CD14-positive monocyte (primary cell): ENCODE results near the gene CREB3L1. TPM values are rescaled to one million over a fixed set of nuclear protein-coding genes. Genes with fewer than 3 reads are reported as not detected.

Experiments
- DNase-seq, 3 donors: peaks; one replicate each; pipeline ENCODE4 v3.0.0-alpha.2; 2011 to 2022
- H2AFZ ChIP-seq: 2 replicates; pipeline ENCODE4 v1.6.0; 2012; ENCODE audit warnings: mild to moderate bottlenecking, low read depth, low read length, inconsistent platforms; ENCODE audit not compliant: insufficient read depth, poor library complexity, severe bottlenecking
- H3K27ac ChIP-seq, 2 donors: 1 replicate in 1 of 2; 2 replicates in 1 of 2; pipeline ENCODE4 v1.5.1; 2012 to 2013; ENCODE audit warnings: low read length in 2 of 2, control low read depth in 1 of 2, inconsistent platforms in 1 of 2, low read depth in 1 of 2, mild to moderate bottlenecking in 1 of 2
- H3K27me3 ChIP-seq, 2 donors: one replicate each; pipeline versions ENCODE4 v1.6.0 to v1.6.1; 2011 to 2013; ENCODE audit warnings: low read length in 2 of 2; ENCODE audit not compliant: control insufficient read depth in 2 of 2, insufficient read depth in 2 of 2
- H3K36me3 ChIP-seq, 2 donors: replicated peaks in 1 of 2; 1 replicate in 1 of 2; 2 replicates in 1 of 2; pipeline versions ENCODE4 v1.5.1 to v1.6.1; 2012 to 2013; ENCODE audit warnings: low read length in 2 of 2, control low read depth in 1 of 2, inconsistent platforms in 1 of 2, mild to moderate bottlenecking in 1 of 2; ENCODE audit not compliant: insufficient read depth in 2 of 2, control insufficient read depth in 1 of 2
- H3K4me1 ChIP-seq, 2 donors: 1 replicate in 1 of 2; 2 replicates in 1 of 2; pipeline versions ENCODE4 v1.5.1 to v1.6.1; 2012 to 2013; ENCODE audit warnings: low read length in 2 of 2, control low read depth in 1 of 2, inconsistent platforms in 1 of 2, mild to moderate bottlenecking in 1 of 2, moderate library complexity in 1 of 2; ENCODE audit not compliant: insufficient read depth in 2 of 2, control insufficient read depth in 1 of 2
- H3K4me2 ChIP-seq: replicated peaks from 2 replicates; pipeline ENCODE3; 2012; ENCODE audit warnings: low read length, moderate library complexity, mild to moderate bottlenecking; ENCODE audit not compliant: poor library complexity, severe bottlenecking; ENCODE audit errors: extremely low read depth
- H3K4me3 ChIP-seq, 3 experiments: fragments of 200-600 bp in 1 of 3; sonication (generic) in 1 of 3; replicated peaks in 1 of 3; 1 replicate in 2 of 3; 2 replicates in 1 of 3; pipeline ENCODE4 v1.5.1; 2011 to 2013; ENCODE audit warnings: low read length in 3 of 3, mild to moderate bottlenecking in 3 of 3, control low read depth in 2 of 3, low read depth in 2 of 3, inconsistent platforms in 1 of 3, moderate library complexity in 1 of 3
- H3K79me2 ChIP-seq: 2 replicates; pipeline ENCODE4 v1.6.0; 2012; ENCODE audit warnings: mild to moderate bottlenecking, control low read depth, inconsistent platforms, low read length, moderate library complexity; ENCODE audit not compliant: insufficient read depth
- H3K9ac ChIP-seq: 2 replicates; pipeline ENCODE4 v1.6.0; 2017; ENCODE audit warnings: low read length, mild to moderate bottlenecking; ENCODE audit not compliant: insufficient read depth, poor library complexity, severe bottlenecking
- H3K9me3 ChIP-seq, 2 donors: replicated peaks in 1 of 2; 1 replicate in 1 of 2; 2 replicates in 1 of 2; pipeline versions ENCODE4 v1.5.1 to v1.6.1; 2012 to 2013; ENCODE audit warnings: low read length in 2 of 2, control low read depth in 1 of 2; ENCODE audit not compliant: control insufficient read depth in 1 of 2, insufficient read depth in 1 of 2
- H4K20me1 ChIP-seq: 2 replicates; pipeline ENCODE4 v1.6.0; 2012; ENCODE audit warnings: mild to moderate bottlenecking, low read length, control low read depth, moderate library complexity; ENCODE audit not compliant: insufficient read depth
- H3K27ac Mint-ChIP-seq, 7 donors: one replicate each; pipeline ENCODE4 v1.8.0; 2020; ENCODE audit warnings: mild to moderate bottlenecking in 7 of 7, mixed read lengths in 7 of 7, moderate library complexity in 6 of 7, inconsistent platforms in 2 of 7
- H3K27me3 Mint-ChIP-seq, 3 donors: one replicate each; pipeline ENCODE4 v1.8.0; 2021 to 2022; ENCODE audit warnings: low read depth in 3 of 3, mild to moderate bottlenecking in 3 of 3, mixed read lengths in 3 of 3, moderate library complexity in 3 of 3, inconsistent platforms in 1 of 3
- H3K36me3 Mint-ChIP-seq, 2 donors: one replicate each; pipeline ENCODE4 v1.8.0; 2020; ENCODE audit warnings: mixed read lengths in 2 of 2, inconsistent platforms in 1 of 2, mild to moderate bottlenecking in 1 of 2
- H3K4me1 Mint-ChIP-seq: one replicate; pipeline ENCODE4 v1.8.0; 2020; ENCODE audit warnings: mild to moderate bottlenecking, mixed read lengths
- H3K4me3 Mint-ChIP-seq, 2 donors: one replicate each; pipeline ENCODE4 v1.8.0; 2020; ENCODE audit warnings: mild to moderate bottlenecking in 2 of 2, mixed read lengths in 2 of 2, moderate library complexity in 1 of 2
- H3K9me3 Mint-ChIP-seq, 7 donors: one replicate each; pipeline ENCODE4 v1.8.0; 2020 to 2022; ENCODE audit warnings: mixed read lengths in 7 of 7, mild to moderate bottlenecking in 6 of 7, moderate library complexity in 6 of 7, inconsistent platforms in 2 of 7
- CTCF ChIP-seq: fragments of 200-600 bp; IDR thresholded peaks from one replicate; pipeline ENCODE4 v1.8.0; 2022; ENCODE audit warnings: antibody characterized with exemption, mild to moderate bottlenecking
- WGBS: methylation state at CpG from one replicate; pipeline ENCODE4 v1.1.5; 2013; ENCODE audit warnings: missing lambda C conversion rate; ENCODE audit not compliant: insufficient coverage; 5-methylcytosine and 5-hydroxymethylcytosine counted together
- intact Hi-C, 2 donors: fragments of 100-400 bp; cut with micrococcal nuclease; formaldehyde crosslinking; loops; one replicate each; pipeline versions ENCODE4 v1.15.0 to v1.15.1; 2023
- polyA plus RNA-seq, 3 donors: library from polyadenylated mRNA; depleted of rRNA in 1 of 3; unstranded in 2 of 3; stranded (reverse) in 1 of 3; fragments of 300-500 nt in 2 of 3; fragments of >200 nt in 1 of 3; fragmentation: Illumina TruSeq in 2 of 3; gene quantifications; 1 replicate in 2 of 3; 2 replicates in 1 of 3; pipeline ENCODE4 v1.2.3, GENCODE V29; 2012 to 2021

Gene CREB3L1
- polyA plus RNA-seq, 3 donors: not detected

DNA sequence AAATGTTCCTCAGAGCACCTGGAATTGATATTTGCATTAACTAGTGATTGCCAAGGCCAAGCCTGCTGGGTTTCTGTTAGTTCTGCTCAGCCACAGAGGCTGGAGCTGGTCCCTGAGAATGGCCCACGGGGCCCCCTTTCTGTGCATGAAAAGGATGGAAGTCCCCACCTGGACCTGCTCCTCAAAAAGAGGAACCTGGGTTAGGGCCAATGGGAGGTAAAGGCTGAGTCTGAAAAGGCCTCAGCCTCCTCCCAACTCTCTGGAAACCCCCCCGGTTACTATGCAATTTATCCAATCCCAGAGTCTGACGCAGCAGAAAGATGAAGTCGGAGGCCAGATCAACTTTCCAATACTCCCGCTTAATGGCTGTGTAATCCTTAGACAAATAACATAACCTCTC lies 6.8 kb upstream of the CREB3L1 start:
- no peak for TF ChIP-seq CTCF

GRCh38 chr11:46271407-46271806 lies 6.1 kb upstream of the CREB3L1 start:
- no peak for DNase-seq
- Mint-ChIP-seq H3K9me3 (peaks cover 0 to 3% (median 0%) of the 10 kb centered on the region in 7 donors), H3K4me3 (no peak overlapping the region), H3K4me1 (peaks cover 12% of the 10 kb centered on the region), H3K36me3 (no peaks in the 10 kb centered on the region), H3K27ac (no peak overlapping the region), H3K27me3 (peaks cover 11 to 14% (median 12%) of the 10 kb centered on the region in 3 donors)
- no peak overlapping the region for H3K9ac ChIP-seq
- no peaks in the 10 kb centered on the region for H4K20me1 ChIP-seq
- H2AFZ ChIP-seq: no peak overlapping the region
- no peak for TF ChIP-seq CTCF
- intact Hi-C loops: no loop called here
- no peaks in the 10 kb centered on the region for H3K9me3 ChIP-seq
- H3K27me3 ChIP-seq: peaks cover under 1 to 3% of the 10 kb centered on the region in 2 donors
- H3K36me3 ChIP-seq: no peaks in the 10 kb centered on the region
- WGBS: no CpG with 5 or more reads among the region's 1 CpG
- H3K79me2 ChIP-seq: no peaks in the 10 kb centered on the region
- no peak overlapping the region for H3K4me2 ChIP-seq
- H3K27ac ChIP-seq: no peak overlapping the region
- peaks cover 0 to 8% of the 10 kb centered on the region in 2 donors for H3K4me1 ChIP-seq
- no peak overlapping the region for H3K4me3 ChIP-seq

More for the DNA sequence above, 6.8 kb upstream of the CREB3L1 start:
- Histone ChIP-seq H3K4me1 (peaks cover 0 to 8% of the 10 kb centered on the region in 2 donors), H2AFZ (no peak overlapping the region), H3K9ac (no peak overlapping the region), H3K9me3 (no peaks in the 10 kb centered on the region), H4K20me1 (no peaks in the 10 kb centered on the region), H3K36me3 (no peaks in the 10 kb centered on the region), H3K79me2 (no peaks in the 10 kb centered on the region), H3K4me2 (no peak overlapping the region), H3K27me3 (no peaks in the 10 kb centered on the region), H3K4me3 (no peak overlapping the region), H3K27ac (no peak overlapping the region)
- Mint-ChIP-seq H3K4me3 (no peak overlapping the region), H3K4me1 (peaks cover 12% of the 10 kb centered on the region), H3K27me3 (peaks cover 3 to 13% (median 5%) of the 10 kb centered on the region in 3 donors), H3K27ac (no peak overlapping the region), H3K9me3 (peaks cover 0 to 3% (median 0%) of the 10 kb centered on the region in 7 donors), H3K36me3 (no peaks in the 10 kb centered on the region)
- DNase-seq: peak in 1 of 3 donors; percentile 42
- whole genome bisulfite sequencing: 50% methylated on average over 1 of the region's 5 CpGs
- intact Hi-C loops: no loop called here
